MM.1S (cell line): ENCODE results near the gene CHID1.

Source experiments
- CTCF ChIP-seq: fragments of 300-600 bp; sonication (generic); IDR thresholded peaks from 2 replicates; pipeline ENCODE4 v1.5.1; 2016; ENCODE audit warnings: antibody characterized with exemption, low read length, mixed read lengths
- EZH2phosphoT487 ChIP-seq: fragments of 300-600 bp; sonication (generic); IDR thresholded peaks from 2 replicates; pipeline ENCODE4 v1.6.1; 2018; ENCODE audit warnings: antibody characterized with exemption, low read length

- TF ChIP-seq CTCF (no peak), EZH2phosphoT487 (no peak)
Measured at GRCh38 chr11:944711-945470, 34.3 kb upstream of the CHID1 start.
